CD4-positive, alpha-beta T cell (primary cell): ENCODE data around the gene ELOVL1. TPM values are rescaled to one million over a fixed set of nuclear protein-coding genes. Genes with fewer than 3 reads are reported as not detected.

Experiments
- ATAC-seq: fragments of 200-7000 bp; cut with Tn5 transposase; one replicate; pipeline ENCODE4 v1.10.0; 2022; ENCODE audit warnings: mild to moderate bottlenecking; ENCODE audit not compliant: poor library complexity
- CTCF ChIA-PET: fragments of 350-600 bp; sonication (Branson Sonifier 250); formaldehyde crosslinking; loops from one replicate; lab custom pipeline; 2021; ENCODE audit warnings: antibody characterized with exemption, inconsistent platforms; lab: Charles Lee
- POLR2A ChIA-PET: fragments of 350-600 bp; sonication (Branson Sonifier 250); formaldehyde crosslinking; loops from one replicate; lab custom pipeline; 2021; ENCODE audit warnings: antibody characterized with exemption, inconsistent platforms; lab: Charles Lee
- DNase-seq, 14 experiments: peaks; one replicate each; pipeline ENCODE4 v3.0.0-alpha.2; 2013 to 2020; ENCODE audit warnings: mixed read lengths in 2 of 14
- H3K27ac ChIP-seq, 2 donors: one replicate each; pipeline versions ENCODE4 v1.5.1 to v1.7.0; 2013; ENCODE audit warnings: low read length in 2 of 2, low read depth in 1 of 2, mild to moderate bottlenecking in 1 of 2
- H3K27me3 ChIP-seq, 2 experiments: 1 replicate in 1 of 2; 2 replicates in 1 of 2; pipeline versions ENCODE4 v1.6.1 to v1.7.0; 2013; ENCODE audit warnings: low read length in 2 of 2, control low read depth in 1 of 2, mild to moderate bottlenecking in 1 of 2, moderate library complexity in 1 of 2; ENCODE audit not compliant: insufficient read depth in 2 of 2, control insufficient read depth in 1 of 2
- H3K36me3 ChIP-seq: one replicate; pipeline ENCODE4 v1.6.1; 2013; ENCODE audit warnings: low read length, control low read depth; ENCODE audit not compliant: insufficient read depth
- H3K4me1 ChIP-seq: one replicate; pipeline ENCODE4 v1.6.1; 2013; ENCODE audit warnings: low read length, control low read depth; ENCODE audit not compliant: insufficient read depth
- H3K4me3 ChIP-seq: one replicate; pipeline ENCODE4 v1.5.1; 2013; ENCODE audit warnings: mild to moderate bottlenecking, low read length, moderate library complexity
- H3K9me3 ChIP-seq, 2 experiments: 1 replicate in 1 of 2; 2 replicates in 1 of 2; pipeline versions ENCODE4 v1.6.1 to v1.7.0; 2013; ENCODE audit warnings: low read length in 2 of 2, mild to moderate bottlenecking in 2 of 2, control low read depth in 1 of 2, moderate library complexity in 1 of 2; ENCODE audit not compliant: control insufficient read depth in 1 of 2, insufficient read depth in 1 of 2
- H3K27ac Mint-ChIP-seq: one replicate; pipeline ENCODE4 v1.8.0; 2020; ENCODE audit warnings: mixed read lengths
- H3K27me3 Mint-ChIP-seq: one replicate; pipeline ENCODE4 v1.8.0; 2021; ENCODE audit warnings: mixed read lengths
- H3K36me3 Mint-ChIP-seq: one replicate; pipeline ENCODE4 v1.8.0; 2021; ENCODE audit warnings: low read depth, mixed read lengths
- H3K4me1 Mint-ChIP-seq: one replicate; pipeline ENCODE4 v1.8.0; 2021; ENCODE audit warnings: low read depth, mixed read lengths
- H3K4me3 Mint-ChIP-seq: one replicate; pipeline ENCODE4 v1.8.0; 2020; ENCODE audit warnings: mild to moderate bottlenecking, mixed read lengths
- H3K9me3 Mint-ChIP-seq: one replicate; pipeline ENCODE4 v1.8.0; 2020; ENCODE audit warnings: mixed read lengths
- CTCF ChIP-seq: fragments of 200-600 bp; IDR thresholded peaks from one replicate; pipeline ENCODE4 v1.8.0; 2022; ENCODE audit warnings: antibody characterized with exemption, mild to moderate bottlenecking
- intact Hi-C, 2 experiments: fragments of 100-400 bp; cut with DNase I in 1 of 2; cut with micrococcal nuclease in 1 of 2; formaldehyde crosslinking; loops; one replicate each; pipeline versions ENCODE4 v1.15.1 to v1.9.0; 2023 to 2025; cut with DNase I, micrococcal nuclease
- total RNA-seq, 174 experiments: library from RNA in 2 of 174; stranded (reverse) in 2 of 174; gene quantifications; one replicate each; pipeline ENCODE4 v1.2.3 and lab custom pipeline; 2021 to 2026

Gene ELOVL1
- total RNA-seq, 2 experiments from 2014 or later: 28.7 to 31.2 TPM

GRCh38 chr1:43363283-43363934, 4.4 kb downstream of the ELOVL1 start:
- no peak overlapping the region for H3K4me3 ChIP-seq
- ATAC-seq (no peak), DNase-seq (no peak)
- no peak overlapping the region for H3K27ac Mint-ChIP-seq
- no peaks in the 10 kb centered on the region for H3K27me3 Mint-ChIP-seq
- H3K9me3 Mint-ChIP-seq: no peaks in the 10 kb centered on the region
- peaks cover 35% of the 10 kb centered on the region for H3K4me1 Mint-ChIP-seq
- intact Hi-C loops: loop anchor here in 1 of 2 experiments (5.0 to 10.0 kb wide), 2 partner anchors 581 to 681 kb away; partner anchors contain the start of genes IPO13 and YBX1
- H3K27me3 ChIP-seq: no peaks in the 10 kb centered on the region
- H3K36me3 Mint-ChIP-seq: peaks cover 57% of the 10 kb centered on the region
- H3K27ac ChIP-seq: no peak overlapping the region
- peaks cover 40% of the 10 kb centered on the region for H3K36me3 ChIP-seq
- POLR2A ChIA-PET: interaction anchor here (1.2 kb wide), 1 partner anchor 25 kb away, joined by 3 read pairs; no protein-coding TSS in a partner anchor
- CTCF ChIA-PET: no interaction called here
- TF ChIP-seq CTCF: no peak
- peaks cover 29% of the 10 kb centered on the region for H3K4me1 ChIP-seq
- H3K9me3 ChIP-seq: no peaks in the 10 kb centered on the region
- H3K4me3 Mint-ChIP-seq: no peak overlapping the region

- Histone ChIP-seq H3K4me1 (peaks cover 15% of the 10 kb centered on the region), H3K9me3 (no peaks in the 10 kb centered on the region)
- no peak for ATAC-seq
Measured at GRCh38 chr1:43360616-43361015, 7.2 kb downstream of the ELOVL1 start.

GRCh38 chr1:43359696-43360095, 8.1 kb downstream of the ELOVL1 start:
- H3K27me3 Mint-ChIP-seq: no peaks in the 10 kb centered on the region
- no peaks in the 10 kb centered on the region for H3K27me3 ChIP-seq
- H3K9me3 ChIP-seq: no peaks in the 10 kb centered on the region
- peaks cover 15% of the 10 kb centered on the region for H3K4me1 ChIP-seq
- H3K4me3 ChIP-seq: peak overlapping the region; percentile 76
- peaks cover 19% of the 10 kb centered on the region for H3K4me1 Mint-ChIP-seq
- peak overlapping the region; percentile 59 for H3K4me3 Mint-ChIP-seq
- H3K9me3 Mint-ChIP-seq: no peaks in the 10 kb centered on the region
- ChIA-PET CTCF (no interaction called here), POLR2A (interaction anchor here (1.0 kb wide), 1 partner anchor 31 kb away, joined by 3 read pairs; no protein-coding TSS in a partner anchor)
- H3K27ac ChIP-seq: no peak overlapping the region
- DNase-seq: no peak
- no peak for TF ChIP-seq CTCF
- peaks cover 31% of the 10 kb centered on the region for H3K36me3 ChIP-seq
- H3K36me3 Mint-ChIP-seq: peaks cover 34% of the 10 kb centered on the region
- intact Hi-C loops: loop anchor here (2.0 to 10.0 kb wide), 9 partner anchors 29 to 677 kb away; partner anchors contain the start of genes C1orf50 (in 2 of the 2), P3H1 (in 2 of the 2), ATP6V0B (in 1 of the 2) and B4GALT2 (in 1 of the 2)
- H3K27ac Mint-ChIP-seq: no peak overlapping the region
- no peak for ATAC-seq

More at GRCh38 chr1:43360616-43361015, 7.2 kb downstream of the ELOVL1 start:
- Mint-ChIP-seq H3K4me1 (peaks cover 27% of the 10 kb centered on the region), H3K36me3 (peaks cover 44% of the 10 kb centered on the region), H3K4me3 (no peak overlapping the region), H3K27me3 (no peaks in the 10 kb centered on the region), H3K9me3 (no peaks in the 10 kb centered on the region), H3K27ac (no peak overlapping the region)
- no peak overlapping the region for H3K4me3 ChIP-seq
- intact Hi-C loops: loop anchor here in 1 of 2 experiments (1.0 to 10.0 kb wide), 3 partner anchors 89 to 678 kb away; partner anchors contain the start of genes IPO13 and YBX1
- H3K27me3 ChIP-seq: no peaks in the 10 kb centered on the region
- DNase-seq: no peak
- H3K36me3 ChIP-seq: peaks cover 40% of the 10 kb centered on the region
- no peak overlapping the region for H3K27ac ChIP-seq
- ChIA-PET CTCF (no interaction called here), POLR2A (interaction anchor here (0.5 to 1.0 kb wide), 2 partner anchors 21 to 30 kb away, joined by 3 read pairs; no protein-coding TSS in a partner anchor)
- TF ChIP-seq CTCF: no peak
